Measurements from ENCODE around the gene GPR152.

GPR152 gene

GRCh38 chr11:67452141-67452952, at the start of gene GPR152:
TSS of gene GPR152 (minus strand) at chr11:67452729. CDS start at chr11:67452724, 5 bp downstream.
- Histone ChIP-seq H3K4me3 (ENCODE audit: low read length) (no peak within 1 kb of the TSS), H3K9me3 (ENCODE audit: control insufficient read depth, low read depth, low read length) (no peaks in the 10 kb centered on the region), H3K27ac (ENCODE audit: low read length) (no peak within 1 kb of the TSS), H3K36me3 (ENCODE audit: control insufficient read depth, low read depth, low read length) (no peaks in the 10 kb centered on the region), H3K27me3 (ENCODE audit: control insufficient read depth, insufficient read depth, low read length) (no peaks in the 10 kb centered on the region), H3K9ac (ENCODE audit: low read length) (no peak within 1 kb of the TSS), H3K4me1 (ENCODE audit: control insufficient read depth, low read depth, low read length) (no peaks in the 10 kb centered on the region)

DNA sequence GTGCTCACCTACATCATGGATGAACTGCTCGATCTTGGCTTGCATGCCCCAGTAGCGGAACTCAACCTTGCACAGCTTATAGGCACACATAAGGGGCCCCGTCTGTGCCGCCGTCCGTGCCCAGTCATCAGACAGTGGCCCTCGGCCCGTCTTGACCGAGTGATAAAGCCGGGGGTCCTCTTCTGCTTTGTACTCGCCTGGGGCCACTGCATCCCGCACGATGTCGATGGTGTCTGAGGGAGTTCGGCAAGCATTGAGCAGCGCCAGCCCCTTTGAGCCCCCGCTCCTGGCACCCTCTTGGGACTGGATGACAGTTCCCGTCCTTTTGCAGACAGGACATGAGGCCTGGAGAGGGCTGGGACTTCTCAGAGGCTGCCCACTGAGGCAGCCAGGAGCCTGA, 49.3 kb upstream of the GPR152 start:
- peaks cover 11% of the 10 kb centered on the region for H3K4me1 ChIP-seq (ENCODE audit: control insufficient read depth, low read depth, low read length)
- H3K9me3 ChIP-seq (ENCODE audit: control insufficient read depth, low read depth, low read length), result no peaks in the 10 kb centered on the region
- H3K27me3 ChIP-seq (ENCODE audit: control insufficient read depth, insufficient read depth, low read length), result peaks cover 13% of the 10 kb centered on the region
- H3K27ac ChIP-seq (ENCODE audit: low read length), result no peak overlapping the region
- no peak overlapping the region for H3K9ac ChIP-seq (ENCODE audit: low read length)
- no peak overlapping the region for H3K4me3 ChIP-seq (ENCODE audit: low read length)
- no peaks in the 10 kb centered on the region for H3K36me3 ChIP-seq (ENCODE audit: control insufficient read depth, low read depth, low read length)

DNA sequence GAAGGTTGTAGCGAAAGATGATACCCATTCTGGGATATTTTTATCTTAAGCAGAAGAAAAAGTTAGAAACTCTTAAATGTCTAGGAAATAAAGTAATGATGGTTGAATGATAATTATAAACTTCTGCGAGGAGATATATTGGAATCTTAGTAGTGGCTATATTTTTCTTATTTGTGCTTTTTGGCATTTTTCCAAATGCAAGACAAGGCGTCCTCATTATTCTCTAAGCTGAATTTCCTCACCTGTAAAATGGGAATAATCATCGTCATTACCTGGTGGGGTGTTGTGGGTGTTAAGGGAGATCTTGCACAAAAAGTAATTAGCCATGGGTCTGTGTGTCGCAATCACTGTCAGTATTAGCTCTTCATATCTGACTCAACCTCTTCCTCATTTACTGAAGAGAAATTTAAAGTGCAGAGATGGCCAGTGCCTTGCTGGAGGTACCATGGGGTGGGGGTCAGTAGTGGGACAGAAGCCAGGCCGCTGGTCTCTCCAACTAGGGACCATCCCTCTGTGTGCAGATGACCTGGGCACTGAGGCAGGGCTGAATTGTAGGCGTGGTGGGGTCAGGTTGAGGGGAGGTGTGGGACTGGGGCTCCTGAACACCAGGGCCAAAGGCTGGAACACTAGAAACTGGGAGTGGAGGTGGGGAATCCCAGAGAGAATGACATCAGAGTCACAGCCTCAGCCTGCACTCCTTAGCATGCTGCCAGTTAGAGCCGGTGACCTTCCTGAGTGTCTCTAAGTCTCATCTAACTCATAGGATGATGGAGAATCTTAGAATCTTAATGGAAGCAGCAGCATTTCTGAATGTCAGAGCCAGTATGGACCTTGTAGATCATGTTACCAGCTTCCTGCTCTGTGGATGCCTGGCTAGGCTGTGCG, 48.5 kb upstream of the GPR152 start:
- no peak overlapping the region for H3K4me3 ChIP-seq (ENCODE audit: low read length)
- H3K9ac ChIP-seq (ENCODE audit: low read length), result no peak overlapping the region
- H3K27me3 ChIP-seq (ENCODE audit: control insufficient read depth, insufficient read depth, low read length), result peaks cover 13% of the 10 kb centered on the region
- H3K36me3 ChIP-seq (ENCODE audit: control insufficient read depth, low read depth, low read length), result no peaks in the 10 kb centered on the region
- no peak overlapping the region for H3K27ac ChIP-seq (ENCODE audit: low read length)
- H3K9me3 ChIP-seq (ENCODE audit: control insufficient read depth, low read depth, low read length), result no peaks in the 10 kb centered on the region
- H3K4me1 ChIP-seq (ENCODE audit: control insufficient read depth, low read depth, low read length), result peaks cover 11% of the 10 kb centered on the region

- Histone ChIP-seq H3K9me3 (ENCODE audit: control insufficient read depth, low read depth, low read length) (no peaks in the 10 kb centered on the region), H3K36me3 (ENCODE audit: control insufficient read depth, low read depth, low read length) (no peaks in the 10 kb centered on the region), H3K27me3 (ENCODE audit: control insufficient read depth, insufficient read depth, low read length) (peaks cover 13% of the 10 kb centered on the region), H3K4me1 (ENCODE audit: control insufficient read depth, low read depth, low read length) (peaks cover 6% of the 10 kb centered on the region), H3K9ac (ENCODE audit: low read length) (no peak overlapping the region), H3K4me3 (ENCODE audit: low read length) (no peak overlapping the region), H3K27ac (ENCODE audit: low read length) (no peak overlapping the region)
Measured at GRCh38 chr11:67500484-67500821, 47.9 kb upstream of the GPR152 start.

DNA sequence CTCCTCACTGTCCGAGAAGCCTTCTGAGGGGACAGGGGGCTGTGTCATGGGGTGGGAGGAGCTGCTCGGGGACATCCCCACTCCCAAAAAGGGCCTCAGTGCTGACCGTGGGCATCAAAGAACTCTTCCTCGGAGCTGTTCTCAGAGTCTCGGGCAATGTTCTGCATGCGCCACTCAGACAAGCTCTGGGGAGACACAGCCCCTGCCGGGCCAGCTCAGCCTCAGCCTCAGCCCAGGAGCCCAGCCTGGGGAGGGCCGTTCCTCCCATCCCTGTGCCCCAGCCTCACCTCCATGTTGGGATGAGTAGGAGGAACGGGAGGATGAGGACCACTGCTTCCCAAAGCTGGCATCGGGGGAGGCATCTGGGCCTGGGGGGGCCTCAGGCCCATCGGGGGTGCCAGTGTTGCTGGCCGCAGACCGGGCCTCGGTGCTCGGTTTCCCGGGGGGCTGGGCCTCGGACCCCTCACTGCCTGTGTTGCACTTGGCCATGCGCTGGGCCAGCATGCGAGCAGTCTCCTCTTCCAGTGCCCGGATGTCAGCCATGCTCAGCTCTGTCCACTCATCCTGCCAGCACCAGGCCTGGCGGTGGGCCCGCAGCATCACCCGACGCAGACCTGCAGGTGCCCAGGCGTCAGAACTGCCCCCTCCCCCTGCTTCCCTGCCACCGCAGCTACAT, 47.4 kb upstream of the GPR152 start:
- Histone ChIP-seq H3K4me1 (ENCODE audit: control insufficient read depth, low read depth, low read length) (peaks cover 4% of the 10 kb centered on the region), H3K9me3 (ENCODE audit: control insufficient read depth, low read depth, low read length) (no peaks in the 10 kb centered on the region), H3K4me3 (ENCODE audit: low read length) (no peak overlapping the region), H3K36me3 (ENCODE audit: control insufficient read depth, low read depth, low read length) (no peaks in the 10 kb centered on the region), H3K9ac (ENCODE audit: low read length) (no peak overlapping the region), H3K27me3 (ENCODE audit: control insufficient read depth, insufficient read depth, low read length) (peaks cover 13% of the 10 kb centered on the region), H3K27ac (ENCODE audit: low read length) (no peak overlapping the region)

DNA sequence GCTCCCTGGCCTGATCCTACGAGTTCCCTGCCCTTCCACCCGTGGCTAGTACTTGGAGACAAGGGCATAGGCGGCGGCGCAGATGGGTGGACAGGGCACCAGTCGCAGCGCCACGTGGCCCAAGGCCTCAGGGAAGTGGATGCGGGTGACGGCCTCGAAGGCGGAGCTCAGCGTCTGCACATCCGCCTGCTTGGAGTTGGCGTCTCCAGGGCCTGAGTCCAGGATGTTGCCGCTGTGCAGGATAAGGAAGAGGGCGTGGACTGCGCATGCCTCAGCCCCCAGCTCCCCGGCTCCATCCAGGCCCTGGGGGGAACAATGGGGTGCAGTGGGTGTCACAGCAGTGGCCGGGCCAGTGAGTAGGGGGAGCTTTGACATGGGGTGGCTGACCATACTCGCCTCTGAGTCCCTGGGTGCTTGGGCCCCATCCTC, 46.0 kb upstream of the GPR152 start:
- Histone ChIP-seq H3K27ac (ENCODE audit: low read length) (no peak overlapping the region), H3K9me3 (ENCODE audit: control insufficient read depth, low read depth, low read length) (no peaks in the 10 kb centered on the region), H3K9ac (ENCODE audit: low read length) (no peak overlapping the region), H3K4me3 (ENCODE audit: low read length) (no peak overlapping the region), H3K36me3 (ENCODE audit: control insufficient read depth, low read depth, low read length) (no peaks in the 10 kb centered on the region), H3K4me1 (ENCODE audit: control insufficient read depth, low read depth, low read length) (peaks cover under 1% of the 10 kb centered on the region), H3K27me3 (ENCODE audit: control insufficient read depth, insufficient read depth, low read length) (peaks cover 8% of the 10 kb centered on the region)

- Histone ChIP-seq H3K27me3 (ENCODE audit: control insufficient read depth, insufficient read depth, low read length) (peaks cover under 1% of the 10 kb centered on the region), H3K9me3 (ENCODE audit: control insufficient read depth, low read depth, low read length) (no peaks in the 10 kb centered on the region), H3K4me1 (ENCODE audit: control insufficient read depth, low read depth, low read length) (no peaks in the 10 kb centered on the region), H3K4me3 (ENCODE audit: low read length) (no peak overlapping the region), H3K36me3 (ENCODE audit: control insufficient read depth, low read depth, low read length) (no peaks in the 10 kb centered on the region), H3K27ac (ENCODE audit: low read length) (no peak overlapping the region), H3K9ac (ENCODE audit: low read length) (no peak overlapping the region)
Measured at GRCh38 chr11:67497656-67498291, 45.2 kb upstream of the GPR152 start.

DNA sequence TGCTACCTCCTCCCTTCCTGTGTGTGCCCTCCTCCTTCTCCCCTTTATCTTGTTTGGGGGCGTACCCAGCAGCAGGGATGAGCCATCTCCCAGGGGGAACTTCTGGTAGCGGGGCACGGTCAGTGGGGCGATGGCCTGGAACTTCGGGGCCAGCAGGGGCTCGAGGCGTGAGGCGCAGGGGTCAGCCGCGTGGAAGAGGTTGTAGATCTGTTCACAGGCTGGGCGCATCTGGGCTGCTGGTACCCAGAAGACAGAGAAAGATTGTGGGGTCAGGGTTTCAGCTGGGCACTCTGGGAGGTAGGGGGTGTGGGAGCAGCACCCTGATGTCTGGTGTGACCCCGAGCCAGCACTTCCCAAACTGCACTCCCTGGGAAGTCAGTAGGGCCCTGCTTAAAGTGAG, 43.6 kb upstream of the GPR152 start:
- H3K4me1 ChIP-seq (ENCODE audit: control insufficient read depth, low read depth, low read length), result no peaks in the 10 kb centered on the region
- peaks cover 11% of the 10 kb centered on the region for H3K36me3 ChIP-seq (ENCODE audit: control insufficient read depth, low read depth, low read length)
- H3K9me3 ChIP-seq (ENCODE audit: control insufficient read depth, low read depth, low read length), result no peaks in the 10 kb centered on the region
- no peak overlapping the region for H3K9ac ChIP-seq (ENCODE audit: low read length)
- H3K4me3 ChIP-seq (ENCODE audit: low read length), result no peak overlapping the region
- H3K27ac ChIP-seq (ENCODE audit: low read length), result no peak overlapping the region
- no peaks in the 10 kb centered on the region for H3K27me3 ChIP-seq (ENCODE audit: control insufficient read depth, insufficient read depth, low read length)

DNA sequence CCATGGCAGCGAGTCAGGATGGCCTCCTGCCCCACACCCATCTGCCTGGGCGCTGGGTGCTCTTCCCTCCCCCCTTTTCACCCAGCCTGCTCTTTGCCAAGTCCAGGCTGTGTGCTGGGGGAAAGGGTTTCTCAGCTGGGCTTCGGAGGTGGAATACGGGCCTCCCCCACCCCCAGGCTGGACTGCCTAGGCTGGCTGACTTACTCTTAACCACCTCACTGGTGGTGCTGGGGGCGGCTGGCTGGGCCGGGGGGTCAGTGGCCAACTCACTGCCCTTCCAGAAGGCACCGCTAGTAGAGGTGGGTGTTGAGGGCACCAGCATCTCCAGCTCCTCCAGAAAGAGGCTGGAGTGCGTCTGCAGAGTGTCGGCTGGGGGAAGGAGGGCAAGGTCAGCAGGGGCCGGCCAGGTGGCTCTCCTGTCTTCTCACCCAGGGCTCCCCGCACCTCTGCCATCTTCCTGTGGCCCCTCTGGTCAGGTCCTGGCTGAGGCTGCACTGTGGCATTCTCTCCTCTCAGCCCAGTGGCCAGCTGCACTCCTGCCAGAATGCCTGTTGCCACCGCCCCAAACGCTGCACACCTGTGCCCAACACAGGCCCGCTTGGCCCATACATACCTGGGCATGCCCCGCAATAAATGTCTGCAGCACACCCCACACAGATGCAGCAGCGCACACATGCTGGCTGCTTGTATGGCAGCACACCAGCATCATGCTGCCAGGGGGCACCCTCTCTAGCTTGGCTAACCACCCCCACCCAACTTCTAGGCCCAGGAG, 42.9 kb upstream of the GPR152 start:
- Histone ChIP-seq H3K27me3 (ENCODE audit: control insufficient read depth, insufficient read depth, low read length) (no peaks in the 10 kb centered on the region), H3K9ac (ENCODE audit: low read length) (no peak overlapping the region), H3K36me3 (ENCODE audit: control insufficient read depth, low read depth, low read length) (peaks cover 13% of the 10 kb centered on the region), H3K4me1 (ENCODE audit: control insufficient read depth, low read depth, low read length) (no peaks in the 10 kb centered on the region), H3K9me3 (ENCODE audit: control insufficient read depth, low read depth, low read length) (no peaks in the 10 kb centered on the region), H3K4me3 (ENCODE audit: low read length) (no peak overlapping the region), H3K27ac (ENCODE audit: low read length) (no peak overlapping the region)

DNA sequence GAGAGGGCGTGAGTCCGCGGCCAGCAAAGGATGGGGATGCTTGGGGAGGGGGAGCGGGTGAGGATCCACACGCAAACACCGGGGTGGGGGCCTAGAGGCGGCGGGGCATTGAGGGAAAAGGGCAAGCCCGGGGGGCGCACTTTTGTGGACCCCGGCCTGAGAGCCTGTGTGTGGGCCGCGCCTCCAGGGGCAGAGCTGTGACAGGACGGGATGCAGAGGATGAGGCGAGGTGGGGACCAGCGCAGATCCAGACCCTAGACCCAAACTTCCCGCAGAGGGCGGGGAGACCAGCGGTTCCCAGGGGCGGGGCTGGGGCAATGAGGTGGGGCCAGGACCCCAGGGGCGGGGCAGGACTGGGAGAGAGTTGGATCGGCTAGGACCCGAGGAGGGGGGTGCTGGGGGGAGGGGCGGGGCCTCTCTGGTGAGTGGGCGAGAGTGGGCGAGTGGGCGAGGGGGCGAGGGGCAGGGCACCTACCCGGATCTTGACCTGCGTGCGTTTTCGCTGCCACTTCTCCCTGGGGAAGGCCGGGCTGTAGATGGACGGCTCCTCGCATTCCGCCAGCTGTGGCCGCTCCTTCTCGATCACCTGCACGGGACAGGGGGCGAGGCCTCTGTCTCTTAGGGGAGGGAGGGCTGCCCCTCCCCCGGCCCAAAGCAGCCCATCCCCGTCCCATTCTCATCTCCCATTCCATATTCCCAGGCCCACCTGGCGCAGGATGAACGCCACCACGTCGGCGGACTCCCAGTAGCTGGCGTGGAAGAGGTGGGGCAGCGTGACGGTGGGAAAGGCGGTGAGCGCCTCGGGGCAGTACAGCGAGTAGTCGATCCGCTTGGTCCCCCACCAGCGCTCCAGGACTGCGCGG, 42.1 kb upstream of the GPR152 start:
- Histone ChIP-seq H3K27me3 (ENCODE audit: control insufficient read depth, insufficient read depth, low read length) (no peaks in the 10 kb centered on the region), H3K27ac (ENCODE audit: low read length) (no peak overlapping the region), H3K4me3 (ENCODE audit: low read length) (no peak overlapping the region), H3K9ac (ENCODE audit: low read length) (no peak overlapping the region), H3K9me3 (ENCODE audit: control insufficient read depth, low read depth, low read length) (no peaks in the 10 kb centered on the region), H3K4me1 (ENCODE audit: control insufficient read depth, low read depth, low read length) (no peaks in the 10 kb centered on the region), H3K36me3 (ENCODE audit: control insufficient read depth, low read depth, low read length) (peaks cover 13% of the 10 kb centered on the region)
